OCI-LY1 (cell line): ENCODE data around the gene WTAP.

Experiments used
- H2AFZ ChIP-seq: fragments of 200-600 bp; sonication (generic), shearing (Covaris generic); 2 replicates; pipeline ENCODE4 v1.6.0; 2014; ENCODE audit warnings: antibody characterized with exemption, mild to moderate bottlenecking, low read length
- H3F3A ChIP-seq: fragments of 200-600 bp; sonication (generic), shearing (Covaris generic); 2 replicates; pipeline ENCODE4 v1.6.0; 2014; ENCODE audit warnings: mild to moderate bottlenecking, antibody characterized with exemption, low read length, moderate library complexity; ENCODE audit not compliant: insufficient read depth
- H3K27ac ChIP-seq: fragments of 200-600 bp; sonication (generic); 2 replicates; pipeline ENCODE4 v1.5.1; 2014; ENCODE audit warnings: low read length, mixed run types, mild to moderate bottlenecking, low read depth; ENCODE audit not compliant: poor library complexity, severe bottlenecking
- H3K27me3 ChIP-seq: fragments of 200-600 bp; sonication (generic); 2 replicates; pipeline ENCODE4 v1.6.0; 2014; ENCODE audit warnings: antibody characterized with exemption, mild to moderate bottlenecking, low read length, moderate library complexity; ENCODE audit not compliant: insufficient read depth
- H3K36me3 ChIP-seq: fragments of 200-600 bp; sonication (generic); 2 replicates; pipeline ENCODE4 v1.6.1; 2014; ENCODE audit warnings: mild to moderate bottlenecking, antibody characterized with exemption, low read length, moderate library complexity, mixed read lengths; ENCODE audit not compliant: insufficient read depth
- H3K4me1 ChIP-seq: fragments of 200-600 bp; sonication (generic); 2 replicates; pipeline ENCODE4 v1.5.1; 2014; ENCODE audit warnings: mild to moderate bottlenecking, low read length, moderate library complexity; ENCODE audit not compliant: insufficient read depth, severe bottlenecking
- H3K4me2 ChIP-seq: fragments of 200-600 bp; sonication (generic), shearing (Covaris generic); 2 replicates; pipeline ENCODE4 v1.6.1; 2014; ENCODE audit warnings: low read length
- H3K4me3 ChIP-seq: fragments of 200-600 bp; sonication (generic); 2 replicates; pipeline ENCODE4 v1.5.1; 2014; ENCODE audit warnings: low read length, low read depth, mild to moderate bottlenecking, mixed read lengths; ENCODE audit not compliant: poor library complexity, severe bottlenecking
- H3K79me2 ChIP-seq: fragments of 200-600 bp; shearing (Covaris generic); 2 replicates; pipeline ENCODE4 v1.6.1; 2016; ENCODE audit warnings: mixed run types, low read length, mixed read lengths; ENCODE audit not compliant: insufficient read depth
- H3K9ac ChIP-seq: fragments of 200-600 bp; sonication (generic), shearing (Covaris generic); 2 replicates; pipeline ENCODE4 v1.6.1; 2014; ENCODE audit warnings: mild to moderate bottlenecking, low read length, mixed read lengths
- H3K9me2 ChIP-seq: fragments of 200-600 bp; sonication (generic), shearing (Covaris generic); 2 replicates; pipeline ENCODE4 v1.6.1; 2014; ENCODE audit warnings: low read depth, mild to moderate bottlenecking, low read length, mixed read lengths
- H3K9me3 ChIP-seq: fragments of 200-600 bp; shearing (Covaris generic); 2 replicates; pipeline ENCODE4 v1.6.1; 2014; ENCODE audit warnings: low read length, mixed read lengths
- H4K20me1 ChIP-seq: fragments of 200-600 bp; sonication (generic), shearing (Covaris generic); 2 replicates; pipeline ENCODE4 v1.6.0; 2016; ENCODE audit warnings: mild to moderate bottlenecking, low read length; ENCODE audit not compliant: insufficient read depth
- CTCF ChIP-seq: fragments of 200-600 bp; sonication (generic), shearing (Covaris generic); IDR thresholded peaks from 2 replicates; pipeline ENCODE4 v1.5.1; 2017; ENCODE audit warnings: mild to moderate bottlenecking, antibody characterized with exemption, low read length, moderate library complexity, mixed read lengths
- EZH2 ChIP-seq: fragments of 200-600 bp; sonication (generic), shearing (Covaris generic); IDR thresholded peaks from 2 replicates; pipeline ENCODE4 v1.8.0; 2017; ENCODE audit warnings: borderline replicate concordance, mixed run types, mild to moderate bottlenecking, antibody characterized with exemption, low read length, moderate library complexity, mixed read lengths

The WTAP gene

GRCh38 chr6:159805440-159806020, 78.2 kb downstream of the WTAP start:
- H3K9ac ChIP-seq = no peak overlapping the region
- no peak overlapping the region for H3K4me3 ChIP-seq
- TF ChIP-seq EZH2 (no peak), CTCF (no peak)
- no peak overlapping the region for H2AFZ ChIP-seq
- no peaks in the 10 kb centered on the region for H4K20me1 ChIP-seq
- H3K79me2 ChIP-seq = no peaks in the 10 kb centered on the region
- H3K27me3 ChIP-seq = no peaks in the 10 kb centered on the region
- H3K36me3 ChIP-seq = no peaks in the 10 kb centered on the region
- no peak overlapping the region for H3K27ac ChIP-seq
- H3K9me2 ChIP-seq = no peaks in the 10 kb centered on the region
- H3F3A ChIP-seq = no peaks in the 10 kb centered on the region
- no peak overlapping the region for H3K4me2 ChIP-seq
- H3K9me3 ChIP-seq = no peaks in the 10 kb centered on the region
- no peaks in the 10 kb centered on the region for H3K4me1 ChIP-seq
